Measurements from ENCODE around the gene CCDC85C.

The CCDC85C gene

GRCh38 chr14:99554184-99554583 is 49.8 kb downstream of the CCDC85C start:
- no peak for DNase-seq

- DNase-seq = no peak
These were observed 51.3 kb downstream of the CCDC85C start for GRCh38 chr14:99552572-99553216.

- DNase-seq = no peak
These were observed 51.9 kb downstream of the CCDC85C start for GRCh38 chr14:99552021-99552553.

- no peak for DNase-seq
These were observed 52.7 kb downstream of the CCDC85C start for GRCh38 chr14:99551034-99551922.

- no peak for DNase-seq
These were observed 53.5 kb downstream of the CCDC85C start for GRCh38 chr14:99550387-99550992.

GRCh38 chr14:99549684-99550083 is 54.3 kb downstream of the CCDC85C start:
- peak; percentile 51 for DNase-seq

GRCh38 chr14:99548871-99549515 is 55.0 kb downstream of the CCDC85C start:
- DNase-seq = peak; percentile 38

GRCh38 chr14:99548255-99548654 is 55.8 kb downstream of the CCDC85C start:
- no peak for DNase-seq

GRCh38 chr14:99546234-99546879 is 57.6 kb downstream of the CCDC85C start:
- DNase-seq = peak; percentile 66

GRCh38 chr14:99545586-99545985 is 58.4 kb downstream of the CCDC85C start:
- DNase-seq = peak; percentile 61

- DNase-seq = peak; percentile 49
These were observed 59.0 kb downstream of the CCDC85C start for GRCh38 chr14:99544991-99545390.

GRCh38 chr14:99543985-99544384 is 60.0 kb downstream of the CCDC85C start:
- DNase-seq = no peak

GRCh38 chr14:99543370-99543769 is 60.6 kb downstream of the CCDC85C start:
- no peak for DNase-seq

GRCh38 chr14:99542566-99542965 is 61.4 kb downstream of the CCDC85C start:
- no peak for DNase-seq

- DNase-seq = peak; percentile 83
These were observed 62.1 kb downstream of the CCDC85C start for GRCh38 chr14:99541677-99542470.

- DNase-seq = no peak
These were observed 62.8 kb downstream of the CCDC85C start for GRCh38 chr14:99541211-99541610.

- peak; percentile 67 for DNase-seq
These were observed 63.6 kb downstream of the CCDC85C start for GRCh38 chr14:99540196-99541032.

GRCh38 chr14:99539491-99539890 is 64.5 kb downstream of the CCDC85C start:
- no peak for DNase-seq

GRCh38 chr14:99538733-99539132 is 65.3 kb downstream of the CCDC85C start:
- DNase-seq = no peak

GRCh38 chr14:99538275-99538674 is 65.7 kb downstream of the CCDC85C start:
- no peak for DNase-seq

GRCh38 chr14:99537399-99537798 is 66.6 kb downstream of the CCDC85C start:
- peak; percentile 60 for DNase-seq

Data from eye (tissue), 1 donor.